Lung microvascular endothelial cell (primary cell): ENCODE data around the gene CNIH4. TPM values are rescaled to one million over a fixed set of nuclear protein-coding genes. Genes with fewer than 3 reads are reported as not detected.
"Not testable (repeated sequence)": the region's sequence is repeated elsewhere in the genome, so short reads cannot be mapped to it uniquely, and the experiment has no call there.

Source experiments
- DNase-seq, 2 donors: peaks; one replicate each; pipeline versions ENCODE4 v3.0.0 to v3.0.0-alpha.2; 2010; ENCODE audit warnings: low read depth in 2 of 2
- total RNA-seq: library from RNA; depleted of rRNA; stranded (reverse); fragments of >200 nt; gene quantifications from 2 replicates; pipeline ENCODE4 v1.2.1, GENCODE V29; 2014

CNIH4 gene
- total RNA-seq, 1 donor from 2014 or later: 111 TPM

GRCh38 chr1:224348137-224348536 lies 8.5 kb upstream of the CNIH4 start:
- no peak for DNase-seq

DNA sequence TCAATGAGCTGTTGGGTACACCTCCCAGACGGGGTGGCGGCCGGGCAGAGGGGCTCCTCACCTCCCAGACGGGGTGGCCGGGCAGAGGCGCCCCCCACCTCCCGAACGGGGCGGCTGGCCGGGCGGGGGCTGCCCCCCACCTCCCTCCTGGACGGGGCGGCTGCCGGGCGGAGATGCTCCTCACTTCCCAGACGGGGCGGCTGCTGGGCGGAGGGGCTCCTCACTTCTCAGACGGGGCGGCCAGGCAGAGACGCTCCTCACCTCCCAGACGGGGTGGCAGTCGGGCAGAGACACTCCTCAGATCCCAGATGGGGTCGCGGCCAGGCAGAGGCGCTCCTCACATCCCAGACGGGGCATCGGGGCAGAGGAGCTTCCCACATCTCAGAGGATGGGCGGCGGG lies 7.0 kb upstream of the CNIH4 start:
- DNase-seq: not testable (repeated sequence)

DNA sequence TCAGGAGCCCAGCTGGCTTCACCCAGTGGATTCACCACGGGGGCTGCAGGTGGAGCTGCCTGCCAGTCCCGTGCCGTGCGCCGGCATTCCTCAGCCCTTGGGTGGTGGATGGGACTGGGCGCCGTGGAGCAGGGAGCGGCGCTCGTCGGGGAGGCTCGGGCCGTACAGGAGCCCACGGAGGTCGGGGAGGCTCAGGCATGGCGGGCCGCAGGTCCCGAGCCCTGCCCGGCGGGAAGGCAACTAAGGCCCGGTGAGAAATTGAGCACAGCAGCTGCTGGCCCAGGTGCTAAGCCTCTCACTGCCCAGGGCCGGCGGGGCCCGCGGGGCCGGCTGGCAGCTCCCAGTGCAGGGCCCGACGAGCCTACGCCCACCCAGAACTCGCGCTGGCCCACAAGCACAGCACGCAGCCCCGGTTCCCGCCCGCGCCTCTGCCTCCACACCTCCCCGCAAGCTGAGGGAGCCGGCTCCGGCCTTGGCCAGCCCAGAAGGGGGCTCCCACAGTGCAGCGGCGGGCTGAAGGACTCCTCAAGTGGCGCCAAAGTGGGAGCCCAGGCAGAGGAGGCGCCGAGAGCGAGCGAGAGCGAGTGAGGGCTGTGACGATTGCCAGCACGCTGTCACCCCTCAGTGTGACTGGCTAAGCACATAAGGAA lies 4.1 kb upstream of the CNIH4 start:
- not testable (repeated sequence) for DNase-seq

DNA sequence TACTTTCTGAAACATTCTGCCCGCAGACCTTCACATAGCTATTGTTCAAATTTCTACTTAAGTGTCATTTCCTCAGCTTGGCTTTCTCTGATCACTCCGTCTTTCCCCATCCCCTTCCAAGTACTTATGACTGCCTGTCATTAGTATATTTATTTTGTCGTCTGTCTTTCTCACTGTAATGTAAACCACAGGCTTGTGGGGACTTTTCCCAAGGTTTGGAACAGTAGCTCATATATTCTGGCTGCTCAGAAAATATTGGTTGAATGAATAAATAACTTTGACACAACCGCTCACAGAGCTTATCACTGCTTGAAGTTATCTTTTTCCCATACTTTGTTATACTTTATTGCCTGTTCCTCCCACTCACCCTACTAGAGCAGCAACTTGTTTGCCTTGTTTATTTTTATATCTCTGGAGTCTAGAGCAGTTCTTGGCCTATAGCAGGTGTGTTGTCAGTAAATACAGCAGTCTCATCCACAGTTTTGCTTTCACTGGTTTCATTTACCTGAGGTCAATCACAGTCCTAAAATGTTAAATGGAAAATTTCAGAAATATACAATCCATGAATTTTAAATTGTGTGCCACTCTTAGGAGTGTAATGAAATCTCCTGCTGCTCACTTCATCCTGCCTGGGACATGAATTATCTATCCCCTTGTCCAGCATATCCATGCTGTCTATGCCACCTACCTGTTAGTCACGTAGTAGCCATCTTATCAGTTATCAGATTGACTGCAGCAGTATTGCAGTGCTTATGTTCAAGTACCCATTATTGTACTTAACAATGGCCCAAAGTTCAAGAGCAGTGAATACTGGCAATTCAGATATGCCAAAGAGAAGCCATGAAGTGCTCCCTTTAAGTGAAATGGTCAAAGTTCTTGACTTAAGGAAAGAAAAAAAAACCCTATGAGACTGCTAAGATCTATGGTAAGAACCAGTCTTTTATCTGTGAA lies 2.4 kb upstream of the CNIH4 start:
- DNase-seq: no peak

DNA sequence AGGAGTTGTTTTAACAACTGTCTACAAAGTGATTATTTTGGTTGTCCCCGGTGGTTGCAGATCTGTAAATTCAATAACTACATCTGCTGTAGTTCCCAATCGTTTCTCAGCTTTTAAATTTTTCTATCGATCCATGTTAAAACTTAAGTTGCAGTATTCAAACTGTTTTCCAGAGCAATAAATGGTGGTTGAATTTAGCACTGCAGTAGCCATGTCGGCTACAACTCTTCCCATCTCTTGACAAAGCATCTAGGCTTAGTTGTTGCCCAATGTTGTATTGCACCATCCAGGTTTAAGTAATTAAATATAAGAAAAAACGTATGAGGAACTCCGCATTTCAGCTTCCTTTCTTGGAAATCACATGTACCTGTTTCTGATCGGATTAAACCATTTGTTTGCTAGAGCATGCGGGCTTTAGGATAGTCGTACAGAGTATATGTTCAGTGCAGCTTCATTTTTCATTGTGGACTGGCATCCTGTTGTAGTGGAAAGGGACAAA lies 996 bp downstream of the CNIH4 start:
- peak in 1 of 2 donors; percentile 34 for DNase-seq

GRCh38 chr1:224358237-224358636 lies 1.6 kb downstream of the CNIH4 start:
- no peak for DNase-seq

DNA sequence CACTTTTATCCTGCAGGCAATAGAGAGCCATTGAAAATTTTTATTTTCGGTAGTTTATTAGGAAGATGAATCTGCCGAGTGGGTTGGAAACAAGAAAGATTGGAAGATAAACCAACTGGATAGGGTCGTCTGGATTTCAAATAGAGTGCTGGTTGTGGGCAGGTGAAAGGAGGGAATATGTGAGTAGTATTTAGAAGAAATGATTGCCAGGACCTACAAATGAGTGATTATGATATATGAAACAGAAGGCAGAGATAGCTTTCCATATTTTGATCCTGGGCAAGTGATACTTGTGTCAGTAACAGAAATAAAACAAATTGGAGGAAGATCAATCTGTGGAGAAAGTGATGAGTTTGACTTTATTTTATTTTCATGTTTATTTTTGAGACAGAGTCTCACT lies 2.5 kb downstream of the CNIH4 start:
- no peak for DNase-seq

DNA sequence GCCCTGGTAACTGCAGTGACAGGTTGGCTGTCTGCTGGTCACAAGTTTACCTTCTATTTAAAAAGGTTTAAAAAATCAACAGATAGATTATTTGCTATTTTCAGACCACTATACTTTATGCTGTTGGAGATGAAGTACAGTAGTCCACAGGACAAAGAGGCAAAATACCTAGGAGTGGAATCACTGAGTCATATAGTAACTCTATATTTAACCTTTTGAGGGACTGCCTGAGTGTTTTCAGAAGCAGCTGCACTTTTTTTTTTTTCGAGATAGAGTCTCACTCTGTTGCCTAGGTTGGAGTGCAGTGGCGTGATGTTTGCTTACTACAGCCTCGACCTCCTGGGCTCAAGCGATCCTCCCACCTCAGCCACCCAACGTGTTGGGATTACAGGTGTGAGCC lies 11.7 kb downstream of the CNIH4 start:
- DNase-seq: no peak

GRCh38 chr1:224373008-224373590 lies 16.4 kb downstream of the CNIH4 start:
- DNase-seq: no peak

GRCh38 chr1:224375059-224375458 lies 18.4 kb downstream of the CNIH4 start:
- no peak for DNase-seq

DNA sequence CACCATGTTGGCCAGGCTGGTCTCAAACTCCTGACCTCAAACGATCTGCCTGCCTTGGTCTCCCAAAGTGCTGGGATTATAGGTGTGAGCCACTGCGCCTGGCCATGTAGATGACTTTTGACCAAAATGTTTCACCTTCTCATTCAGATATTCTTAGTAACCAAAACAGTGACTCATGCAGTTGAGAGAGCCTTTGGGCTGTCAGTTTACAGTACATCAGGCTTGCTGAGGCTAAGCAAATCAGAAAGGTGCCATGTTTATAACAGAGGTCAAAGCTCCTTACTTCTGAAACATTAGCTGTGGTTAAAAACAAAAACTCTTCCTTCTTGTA lies 21.0 kb downstream of the CNIH4 start:
- peak; percentile 11 to 52 for DNase-seq

GRCh38 chr1:224378855-224379631 lies 22.4 kb downstream of the CNIH4 start:
- no peak for DNase-seq

DNA sequence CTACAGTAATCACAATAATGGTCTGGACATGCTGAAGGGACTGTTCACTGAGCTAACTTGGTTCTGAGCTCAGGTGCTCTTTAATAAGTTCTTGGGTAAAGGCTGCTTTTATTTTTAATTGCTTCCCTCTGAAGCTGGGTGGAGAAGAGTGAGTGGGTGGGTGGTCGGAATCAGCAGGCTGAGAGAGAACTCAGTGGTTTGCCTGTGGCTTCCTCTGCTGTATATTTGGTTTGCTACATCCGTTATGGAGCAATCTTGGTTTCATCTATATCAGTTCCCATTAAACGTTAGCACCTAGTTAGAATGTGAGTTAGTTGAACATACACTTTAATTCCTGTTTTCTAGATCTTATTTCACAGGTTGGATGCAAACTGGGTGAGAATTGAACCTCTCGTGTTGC lies 23.3 kb downstream of the CNIH4 start:
- DNase-seq: no peak

DNA sequence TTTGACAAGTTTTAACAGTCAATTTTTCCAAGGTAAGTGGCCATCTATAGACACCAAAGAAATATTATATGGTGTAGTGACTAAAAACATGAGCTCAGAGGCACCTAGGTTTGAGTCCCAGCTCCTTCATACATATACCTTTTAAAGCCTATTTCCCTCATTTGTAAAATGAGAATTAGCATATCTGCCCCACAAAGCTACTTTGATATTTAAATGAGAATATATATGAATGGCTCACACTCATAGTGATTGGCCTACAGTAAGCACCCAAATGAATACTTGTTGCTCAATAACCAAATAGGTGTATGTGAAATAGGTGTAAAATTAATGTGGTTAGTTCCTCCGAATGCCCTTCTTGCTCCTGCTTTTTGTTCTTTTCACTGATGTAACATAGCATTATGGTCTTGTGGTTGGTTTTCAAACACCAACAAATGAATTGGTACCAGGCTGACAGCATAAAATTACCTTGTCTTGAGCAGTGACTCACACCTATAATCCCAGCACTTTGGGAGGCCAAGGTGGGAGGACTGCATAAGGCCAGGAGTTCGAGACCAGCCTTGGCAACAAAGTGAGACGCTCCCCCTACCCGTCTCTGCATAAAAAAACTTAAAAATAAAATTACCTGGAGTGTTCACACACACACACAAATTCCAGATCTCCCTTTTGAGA lies 25.3 kb downstream of the CNIH4 start:
- DNase-seq: no peak

DNA sequence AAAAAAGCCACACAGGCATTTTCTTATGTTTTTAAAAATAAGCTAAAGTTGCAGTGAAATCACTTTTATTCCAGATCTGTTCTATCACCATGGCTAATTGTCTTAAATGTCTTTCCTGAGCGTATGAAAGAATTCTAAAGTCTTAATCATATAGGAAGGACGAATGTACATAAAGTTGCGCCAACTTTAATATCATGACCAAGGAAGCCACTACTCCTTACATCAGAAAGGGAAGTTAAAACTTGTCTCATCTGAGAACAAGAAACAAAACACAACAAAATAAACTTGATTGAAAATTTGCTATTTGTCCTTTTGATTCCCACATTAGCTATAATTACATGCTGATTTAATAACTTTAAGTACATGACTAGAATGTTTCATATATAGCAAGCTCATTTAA lies 26.5 kb downstream of the CNIH4 start:
- DNase-seq: no peak

DNA sequence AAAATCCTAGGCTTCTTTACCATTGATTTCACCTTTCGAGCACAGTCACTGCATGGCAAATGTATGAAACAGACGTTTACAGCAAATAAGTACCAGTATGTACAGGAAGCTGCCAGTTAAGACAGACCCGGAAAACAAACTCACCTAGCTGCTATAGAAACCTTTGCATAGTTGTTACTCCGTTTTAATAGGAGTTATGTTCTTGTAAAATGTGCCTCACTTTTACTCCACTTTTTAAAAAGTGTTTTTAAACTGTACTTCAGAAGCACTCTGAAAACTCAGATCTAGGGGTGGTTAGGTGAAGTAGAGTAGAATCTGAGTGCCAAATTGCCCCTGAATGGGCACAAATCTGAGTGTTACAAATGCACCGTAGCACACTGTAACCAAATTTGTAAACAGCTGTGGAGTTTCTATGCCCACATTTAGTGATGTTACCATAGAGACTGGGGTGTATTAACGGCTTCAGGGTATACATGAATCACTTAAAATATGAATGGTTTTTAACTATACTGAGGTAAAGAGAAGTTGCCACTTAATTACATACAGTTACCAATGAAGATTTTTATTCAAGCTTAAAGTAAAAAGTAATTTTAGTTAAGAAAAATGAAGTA lies 30.7 kb downstream of the CNIH4 start:
- DNase-seq: no peak

- no peak for DNase-seq
Measured at GRCh38 chr1:224387943-224388342, 31.3 kb downstream of the CNIH4 start.

DNA sequence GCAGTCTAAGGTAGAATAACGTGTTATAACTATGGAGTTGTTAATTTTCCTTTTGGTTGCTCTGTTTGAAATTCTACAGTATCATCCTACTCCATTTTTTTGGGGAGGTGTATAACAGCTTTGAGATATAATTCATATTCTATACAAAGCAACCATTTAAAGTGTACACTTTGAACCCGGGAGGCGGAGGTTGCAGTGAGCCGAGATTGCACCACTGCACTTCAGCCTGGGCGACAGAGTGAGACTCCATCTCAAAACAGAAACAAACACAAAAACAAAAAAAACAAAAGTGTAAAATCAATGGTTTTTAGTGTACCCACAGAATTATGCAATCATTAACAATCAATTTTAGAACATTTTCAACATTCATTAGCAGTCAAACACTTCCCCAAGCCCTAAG lies 33.8 kb downstream of the CNIH4 start:
- DNase-seq: no peak

DNA sequence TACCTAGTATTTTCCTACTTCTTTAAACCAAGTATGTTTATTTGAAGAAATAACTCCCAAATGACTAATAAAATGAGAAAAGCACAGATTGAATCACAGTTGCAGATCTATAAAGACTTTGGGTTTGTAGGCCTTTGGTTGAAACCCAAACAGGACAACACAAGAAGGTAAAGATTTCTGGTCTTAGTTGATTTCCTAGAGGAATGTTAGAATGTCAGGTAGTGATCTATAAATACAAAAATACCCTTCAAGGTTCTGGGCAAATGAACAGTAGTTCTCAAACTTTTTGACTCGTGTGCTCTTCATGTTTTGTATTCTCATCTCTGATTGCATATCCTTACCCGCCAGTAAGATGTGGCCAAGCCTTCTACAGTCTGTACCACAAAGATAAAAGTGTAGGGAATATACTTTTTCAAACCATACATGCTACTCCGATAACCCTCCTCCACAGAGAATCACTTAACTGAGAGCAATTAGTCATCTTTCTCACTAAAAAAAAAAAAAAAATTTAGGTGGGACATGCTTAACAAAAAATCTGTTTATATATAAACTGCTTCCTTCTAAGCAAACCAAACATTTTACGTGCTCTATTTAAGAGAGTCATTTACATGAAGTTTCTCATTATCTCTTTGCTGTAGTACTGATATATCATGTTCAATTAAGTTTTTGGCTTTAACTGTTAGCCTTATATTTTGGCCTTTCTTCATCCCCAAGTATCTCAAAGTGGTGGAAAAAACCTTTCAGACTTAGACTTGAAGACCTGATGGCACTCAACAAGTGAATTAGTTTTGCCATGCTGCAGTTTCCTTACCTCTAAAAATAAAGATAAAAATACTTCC lies 36.0 kb downstream of the CNIH4 start:
- DNase-seq: no peak

DNA sequence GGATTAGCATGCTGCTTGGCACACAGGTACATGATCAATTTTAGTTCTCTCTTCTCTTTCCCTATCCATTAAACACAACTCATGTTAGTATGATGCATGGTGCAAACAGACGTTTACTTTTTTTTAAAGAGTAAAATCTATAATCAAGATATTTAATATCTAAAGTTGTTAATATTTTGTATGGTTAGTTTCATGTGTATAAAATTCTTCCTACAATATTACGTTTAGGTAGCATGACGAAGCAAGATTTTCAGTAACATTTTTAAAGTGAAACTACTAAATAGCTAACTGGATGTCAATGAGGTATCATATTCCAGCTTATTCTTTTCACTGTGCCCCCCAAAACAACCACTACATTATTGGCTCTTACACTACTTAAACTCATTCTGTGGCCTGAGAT lies 36.6 kb downstream of the CNIH4 start:
- no peak for DNase-seq
